Colonic mucosa (tissue), 4 donors: ENCODE results near the gene ASTN1. TPM values are rescaled to one million over a fixed set of nuclear protein-coding genes. Genes with fewer than 3 reads are reported as not detected.

Experiments used
- DNase-seq: peaks from one replicate; pipeline ENCODE4 v3.0.0-alpha.2; 2020
- H3K27ac ChIP-seq: fragments of 200-600 bp; one replicate; pipeline ENCODE4 v1.8.0; 2021
- H3K27me3 ChIP-seq: fragments of 200-600 bp; one replicate; pipeline ENCODE4 v1.8.0; 2021
- H3K36me3 ChIP-seq: fragments of 200-600 bp; one replicate; pipeline ENCODE4 v1.8.0; 2021
- H3K4me1 ChIP-seq: fragments of 200-600 bp; one replicate; pipeline ENCODE4 v1.8.0; 2021; ENCODE audit warnings: mild to moderate bottlenecking
- H3K4me3 ChIP-seq: fragments of 200-600 bp; one replicate; pipeline ENCODE4 v1.8.0; 2021
- H3K9ac ChIP-seq, 2 donors: one replicate each; pipeline ENCODE4 v1.7.0; 2013; ENCODE audit warnings: control low read depth in 2 of 2, low read depth in 2 of 2, low read length in 2 of 2
- H3K9me3 ChIP-seq: fragments of 200-600 bp; one replicate; pipeline ENCODE4 v1.8.0; 2021
- intact Hi-C: fragments of 100-400 bp; cut with DNase I; formaldehyde crosslinking; loops from one replicate; pipeline ENCODE4 v1.14.1; 2022
- total RNA-seq, 2 donors: library from RNA; stranded (reverse); fragmentation: NEBNext Ultra II Directional in 1 of 2; extraction: Animal tissue kit (Norgen Biotek cat#: 25700) in 1 of 2; gene quantifications; one replicate each; pipeline ENCODE4 v1.2.1, GENCODE V29; 2021
- TF ChIP-seq, protein P1 (sequence below): fragments of 200-600 bp; IDR thresholded peaks from one replicate; pipeline ENCODE4 v1.8.0; 2022; ENCODE audit warnings: antibody characterized with exemption, mild to moderate bottlenecking
- donor health status: healthy.
- donor health status: DM: no; HTN: no; CAD: no.
- donor health status: DM: no; HTN: no; CAD: no.

The ASTN1 gene
- total RNA-seq, 2 donors from 2014 or later, result 0.15 to 0.42 TPM

DNA sequence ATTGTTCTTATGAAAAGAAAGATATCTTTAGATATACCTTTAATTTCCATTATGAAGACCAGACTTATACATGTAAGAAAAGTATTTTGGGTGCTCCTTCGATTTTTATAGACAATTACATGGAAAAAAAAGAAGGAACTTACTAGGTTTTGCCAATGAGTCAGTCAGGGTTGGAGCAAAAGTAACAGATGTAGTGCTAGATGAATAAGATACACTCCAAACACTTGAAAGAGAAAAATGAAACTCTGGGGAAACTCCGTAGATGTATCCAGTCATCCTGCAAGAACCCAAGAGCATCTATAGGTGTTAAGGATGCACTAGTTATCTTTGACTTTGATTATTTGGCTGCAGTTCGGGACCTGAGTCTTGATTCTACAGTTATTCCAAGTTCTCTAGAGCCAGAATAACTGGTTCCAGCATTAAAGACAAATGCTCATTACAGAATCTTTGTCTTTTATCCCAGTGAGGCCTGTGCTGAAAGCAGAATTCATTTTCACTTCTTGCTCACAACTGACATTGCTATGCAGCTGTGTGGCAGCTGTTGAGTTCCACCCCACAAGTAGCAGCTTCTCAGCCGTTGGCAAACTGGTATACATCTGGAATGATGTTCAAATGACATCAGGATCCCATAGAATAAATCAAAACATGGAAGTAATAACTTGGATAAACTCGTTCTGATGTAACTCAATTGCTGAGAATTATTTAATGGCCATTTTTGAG is 326.1 kb downstream of the ASTN1 start:
- no peaks in the 10 kb centered on the region for H3K27me3 ChIP-seq
- no peak overlapping the region for H3K9ac ChIP-seq
- no peak overlapping the region for H3K27ac ChIP-seq
- intact Hi-C loops, result no loop called here
- no peak for DNase-seq
- no peaks in the 10 kb centered on the region for H3K36me3 ChIP-seq
- TF ChIP-seq, protein P1, sequence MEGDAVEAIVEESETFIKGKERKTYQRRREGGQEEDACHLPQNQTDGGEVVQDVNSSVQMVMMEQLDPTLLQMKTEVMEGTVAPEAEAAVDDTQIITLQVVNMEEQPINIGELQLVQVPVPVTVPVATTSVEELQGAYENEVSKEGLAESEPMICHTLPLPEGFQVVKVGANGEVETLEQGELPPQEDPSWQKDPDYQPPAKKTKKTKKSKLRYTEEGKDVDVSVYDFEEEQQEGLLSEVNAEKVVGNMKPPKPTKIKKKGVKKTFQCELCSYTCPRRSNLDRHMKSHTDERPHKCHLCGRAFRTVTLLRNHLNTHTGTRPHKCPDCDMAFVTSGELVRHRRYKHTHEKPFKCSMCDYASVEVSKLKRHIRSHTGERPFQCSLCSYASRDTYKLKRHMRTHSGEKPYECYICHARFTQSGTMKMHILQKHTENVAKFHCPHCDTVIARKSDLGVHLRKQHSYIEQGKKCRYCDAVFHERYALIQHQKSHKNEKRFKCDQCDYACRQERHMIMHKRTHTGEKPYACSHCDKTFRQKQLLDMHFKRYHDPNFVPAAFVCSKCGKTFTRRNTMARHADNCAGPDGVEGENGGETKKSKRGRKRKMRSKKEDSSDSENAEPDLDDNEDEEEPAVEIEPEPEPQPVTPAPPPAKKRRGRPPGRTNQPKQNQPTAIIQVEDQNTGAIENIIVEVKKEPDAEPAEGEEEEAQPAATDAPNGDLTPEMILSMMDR, result no peak
- H3K4me1 ChIP-seq, result no peaks in the 10 kb centered on the region
- H3K4me3 ChIP-seq, result no peak overlapping the region
- no peaks in the 10 kb centered on the region for H3K9me3 ChIP-seq

DNA sequence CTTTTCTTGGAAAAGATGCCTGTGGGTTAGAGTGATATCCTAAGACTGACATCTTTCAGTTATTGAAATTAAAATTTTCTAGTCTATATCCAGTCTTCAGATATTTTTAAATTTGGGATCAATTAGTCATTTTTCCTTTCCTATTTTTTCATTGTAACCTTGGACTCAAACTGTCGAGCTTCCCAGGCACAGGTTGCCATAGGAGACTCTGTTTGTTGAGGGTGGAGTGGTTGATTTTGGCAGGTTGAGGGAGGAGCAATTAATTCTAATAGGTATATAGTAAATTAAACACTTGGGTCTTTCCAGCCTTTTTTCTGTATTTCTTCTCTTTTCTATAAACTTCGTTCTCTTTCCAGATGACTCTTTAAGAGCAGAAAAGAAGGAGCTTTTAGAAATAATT is 326.8 kb downstream of the ASTN1 start:
- Histone ChIP-seq H3K4me3 (no peak overlapping the region), H3K27ac (no peak overlapping the region), H3K9me3 (no peaks in the 10 kb centered on the region), H3K9ac (no peak overlapping the region), H3K4me1 (no peaks in the 10 kb centered on the region), H3K36me3 (no peaks in the 10 kb centered on the region), H3K27me3 (no peaks in the 10 kb centered on the region)
- intact Hi-C loops, result no loop called here
- TF ChIP-seq, protein P1, result no peak
- no peak for DNase-seq

GRCh38 chr1:176831150-176831549 is 333.4 kb downstream of the ASTN1 start:
- H3K27ac ChIP-seq, result no peak overlapping the region
- H3K4me1 ChIP-seq, result no peaks in the 10 kb centered on the region
- H3K4me3 ChIP-seq, result no peak overlapping the region
- H3K9me3 ChIP-seq, result no peaks in the 10 kb centered on the region
- no peak overlapping the region for H3K9ac ChIP-seq
- no peak for DNase-seq
- intact Hi-C loops, result no loop called here
- TF ChIP-seq, protein P1, result no peak
- no peaks in the 10 kb centered on the region for H3K27me3 ChIP-seq
- no peaks in the 10 kb centered on the region for H3K36me3 ChIP-seq

GRCh38 chr1:176829261-176829660 is 335.3 kb downstream of the ASTN1 start:
- no peak overlapping the region for H3K9ac ChIP-seq
- H3K27ac ChIP-seq, result no peak overlapping the region
- no peak overlapping the region for H3K4me3 ChIP-seq
- TF ChIP-seq, protein P1, result no peak
- no peak for DNase-seq
- H3K9me3 ChIP-seq, result no peaks in the 10 kb centered on the region
- no peaks in the 10 kb centered on the region for H3K4me1 ChIP-seq
- no peaks in the 10 kb centered on the region for H3K27me3 ChIP-seq
- intact Hi-C loops, result no loop called here
- no peaks in the 10 kb centered on the region for H3K36me3 ChIP-seq

DNA sequence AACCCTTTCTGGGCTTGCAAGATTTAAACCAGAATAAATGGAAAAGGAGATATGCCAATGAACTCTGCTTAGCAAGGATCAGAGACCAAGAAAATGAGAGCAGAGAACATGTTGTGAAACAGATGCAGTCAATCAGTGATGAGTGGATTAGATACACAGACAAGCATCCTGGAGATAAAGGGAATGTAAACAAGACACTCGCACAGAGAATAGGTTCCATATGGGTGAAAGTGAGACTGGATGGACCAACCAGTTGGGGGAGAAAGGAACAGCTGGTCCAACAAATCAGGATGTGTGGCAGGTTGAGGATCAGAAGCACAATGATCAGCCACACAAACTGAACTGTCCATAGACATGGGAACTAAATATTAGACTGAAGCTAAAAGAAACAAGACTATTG is 338.2 kb downstream of the ASTN1 start:
- Histone ChIP-seq H3K36me3 (no peaks in the 10 kb centered on the region), H3K27me3 (no peaks in the 10 kb centered on the region), H3K4me3 (no peak overlapping the region), H3K27ac (no peak overlapping the region), H3K4me1 (no peaks in the 10 kb centered on the region), H3K9me3 (no peaks in the 10 kb centered on the region), H3K9ac (no peak overlapping the region)
- no peak for DNase-seq
- TF ChIP-seq, protein P1, result no peak
- intact Hi-C loops, result no loop called here
